Vagina (tissue), 2 donors: Measurements from ENCODE around the gene ZBTB7C. TPM values are rescaled to one million over a fixed set of nuclear protein-coding genes. Genes with fewer than 3 reads are reported as not detected.
A peak's percentile ranks its signal among the peaks of the same experiment; 100 is the strongest.

ENCODE experiments used
- DNase-seq, 2 donors: peaks; one replicate each; pipeline ENCODE4 v3.0.0-alpha.2; 2017; ENCODE audit errors: extremely low spot score in 2 of 2
- H3K27ac ChIP-seq: fragments of 200-600 bp; sonication (generic); one replicate; pipeline ENCODE4 v1.5.1; 2019
- H3K27me3 ChIP-seq: fragments of 200-600 bp; sonication (generic); one replicate; pipeline ENCODE4 v1.5.1; 2019
- H3K36me3 ChIP-seq, 2 donors: fragments of 200-600 bp; sonication (generic); one replicate each; pipeline ENCODE4 v1.5.1; 2017 to 2019
- H3K4me1 ChIP-seq: fragments of 200-600 bp; sonication (generic); one replicate; pipeline ENCODE4 v1.5.1; 2019
- H3K4me3 ChIP-seq, 2 donors: fragments of 200-600 bp; sonication (generic); 1 replicate in 1 of 2; 2 replicates in 1 of 2; pipeline ENCODE4 v1.5.1; 2016 to 2019
- H3K9me3 ChIP-seq: fragments of 200-600 bp; sonication (generic); one replicate; pipeline ENCODE4 v1.5.1; 2019
- POLR2A ChIP-seq, 2 donors: fragments of 450-650 bp; IDR thresholded peaks; one replicate each; pipeline ENCODE4 v1.6.1; 2017; ENCODE audit warnings: antibody characterized with exemption in 2 of 2, mild to moderate bottlenecking in 2 of 2, moderate library complexity in 2 of 2
- POLR2AphosphoS5 ChIP-seq, 2 donors: sonication (generic); formaldehyde crosslinking; IDR thresholded peaks; one replicate each; pipeline ENCODE4 v1.9.0; 2017; ENCODE audit warnings: antibody characterized with exemption in 2 of 2, mild to moderate bottlenecking in 2 of 2, low read depth in 1 of 2; ENCODE audit not compliant: insufficient read depth in 1 of 2
- intact Hi-C: fragments of 100-400 bp; cut with DNase I; formaldehyde crosslinking; loops from one replicate; pipeline ENCODE4 v1.15.1; 2023
- total RNA-seq: library from RNA; depleted of rRNA; stranded (reverse); fragments of >200 nt; gene quantifications from one replicate; pipeline ENCODE4 v1.2.3, GENCODE V29; 2016
- TF ChIP-seq, protein P1 (sequence below), 3 experiments: fragments of 450-650 bp in 2 of 3; fragments of 200-600 bp in 1 of 3; sonication (generic) in 1 of 3; IDR thresholded peaks; one replicate each; pipeline ENCODE4 v1.5.1; 2017 to 2019; ENCODE audit warnings: antibody characterized with exemption in 3 of 3, mild to moderate bottlenecking in 2 of 3, moderate library complexity in 2 of 3

Gene ZBTB7C
- total RNA-seq, 1 donor from 2014 or later, result 40.5 TPM

DNA sequence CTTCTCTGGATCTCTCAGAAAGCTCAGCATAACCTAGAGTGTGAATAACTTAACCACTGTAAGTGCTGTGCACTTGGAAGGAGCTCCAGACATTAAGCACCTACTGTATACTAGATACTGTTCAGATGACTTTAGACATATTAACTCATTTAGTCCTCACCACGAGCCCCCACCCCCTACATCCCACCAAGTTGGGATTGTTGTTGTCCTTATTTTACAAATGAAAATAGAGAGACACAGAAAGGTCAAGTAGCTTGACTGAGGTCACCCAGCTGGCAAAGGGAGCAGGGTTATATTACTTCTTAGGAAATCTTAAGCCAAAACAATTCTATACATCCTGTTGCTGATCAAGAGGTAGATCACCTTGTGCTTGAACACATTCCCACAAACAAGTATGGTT lies 244.5 kb downstream of the ZBTB7C start:
- TF ChIP-seq, protein P1, sequence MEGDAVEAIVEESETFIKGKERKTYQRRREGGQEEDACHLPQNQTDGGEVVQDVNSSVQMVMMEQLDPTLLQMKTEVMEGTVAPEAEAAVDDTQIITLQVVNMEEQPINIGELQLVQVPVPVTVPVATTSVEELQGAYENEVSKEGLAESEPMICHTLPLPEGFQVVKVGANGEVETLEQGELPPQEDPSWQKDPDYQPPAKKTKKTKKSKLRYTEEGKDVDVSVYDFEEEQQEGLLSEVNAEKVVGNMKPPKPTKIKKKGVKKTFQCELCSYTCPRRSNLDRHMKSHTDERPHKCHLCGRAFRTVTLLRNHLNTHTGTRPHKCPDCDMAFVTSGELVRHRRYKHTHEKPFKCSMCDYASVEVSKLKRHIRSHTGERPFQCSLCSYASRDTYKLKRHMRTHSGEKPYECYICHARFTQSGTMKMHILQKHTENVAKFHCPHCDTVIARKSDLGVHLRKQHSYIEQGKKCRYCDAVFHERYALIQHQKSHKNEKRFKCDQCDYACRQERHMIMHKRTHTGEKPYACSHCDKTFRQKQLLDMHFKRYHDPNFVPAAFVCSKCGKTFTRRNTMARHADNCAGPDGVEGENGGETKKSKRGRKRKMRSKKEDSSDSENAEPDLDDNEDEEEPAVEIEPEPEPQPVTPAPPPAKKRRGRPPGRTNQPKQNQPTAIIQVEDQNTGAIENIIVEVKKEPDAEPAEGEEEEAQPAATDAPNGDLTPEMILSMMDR (IDR thresholded peaks at IDR 0.05), result no peak
- TF ChIP-seq POLR2A (IDR thresholded peaks at IDR 0.05), result no peak
- peaks cover 57% of the 10 kb centered on the region for H3K4me1 ChIP-seq
- H3K27ac ChIP-seq, result no peak overlapping the region
- no peaks in the 10 kb centered on the region for H3K9me3 ChIP-seq
- no peaks in the 10 kb centered on the region for H3K27me3 ChIP-seq
- no peak for DNase-seq
- H3K4me3 ChIP-seq, result no peak overlapping the region
- no peaks in the 10 kb centered on the region for H3K36me3 ChIP-seq
- intact Hi-C loops, result no loop called here

DNA sequence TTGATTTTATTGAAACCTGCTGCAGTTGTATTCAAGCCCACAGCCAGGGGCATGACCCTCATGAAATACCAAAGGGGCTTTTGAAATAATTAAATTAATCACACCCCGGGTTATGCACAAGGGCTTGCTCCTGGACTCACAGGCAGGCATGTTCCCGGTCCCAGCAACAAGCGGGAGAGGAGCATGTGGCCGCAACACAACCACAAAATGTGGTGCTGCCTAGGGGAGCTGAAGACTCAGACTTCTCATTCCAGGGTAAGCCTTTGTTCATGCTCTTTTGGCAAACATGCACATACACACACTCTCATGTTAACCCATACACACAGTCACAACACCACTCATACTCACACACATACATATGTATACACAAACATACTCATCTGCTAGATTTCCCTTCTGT lies 245.1 kb downstream of the ZBTB7C start:
- no peak for TF ChIP-seq POLR2AphosphoS5 (IDR thresholded peaks at IDR 0.05; ENCODE audit: insufficient read depth in 1 of 2, low read depth in 1 of 2)
- TF ChIP-seq POLR2A (IDR thresholded peaks at IDR 0.05), result no peak
- TF ChIP-seq, protein P1 (IDR thresholded peaks at IDR 0.05), result no peak
- intact Hi-C loops, result no loop called here
- no peaks in the 10 kb centered on the region for H3K9me3 ChIP-seq
- DNase-seq, result no peak
- peaks cover 63% of the 10 kb centered on the region for H3K4me1 ChIP-seq
- H3K27ac ChIP-seq, result no peak overlapping the region
- H3K36me3 ChIP-seq, result no peaks in the 10 kb centered on the region
- no peaks in the 10 kb centered on the region for H3K27me3 ChIP-seq
- H3K4me3 ChIP-seq, result no peak overlapping the region

DNA sequence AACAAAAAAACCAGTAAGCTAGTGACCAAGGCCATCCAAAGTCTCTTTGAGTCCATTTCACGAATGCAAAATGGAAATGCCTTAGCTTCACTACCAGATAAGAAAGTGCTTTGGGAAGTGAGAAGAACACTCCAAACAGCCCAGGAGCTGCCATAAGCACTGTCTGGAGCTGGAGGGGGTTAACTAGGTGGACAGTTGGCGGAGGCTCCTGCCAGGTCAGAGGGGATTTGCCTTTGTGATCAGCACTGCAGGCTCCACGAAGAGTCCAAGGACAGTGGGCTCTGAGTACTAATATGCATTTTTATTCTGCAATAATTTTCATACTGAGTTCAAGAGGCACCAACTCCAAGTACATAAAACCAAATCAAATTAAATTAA lies 245.5 kb downstream of the ZBTB7C start:
- no peak for TF ChIP-seq POLR2A (IDR thresholded peaks at IDR 0.05)
- no peak for TF ChIP-seq POLR2AphosphoS5 (IDR thresholded peaks at IDR 0.05; ENCODE audit: insufficient read depth in 1 of 2, low read depth in 1 of 2)
- TF ChIP-seq, protein P1 (IDR thresholded peaks at IDR 0.05), result no peak
- H3K4me3 ChIP-seq, result no peak overlapping the region
- peaks cover 67% of the 10 kb centered on the region for H3K4me1 ChIP-seq
- no peak overlapping the region for H3K27ac ChIP-seq
- no peak for DNase-seq
- no peaks in the 10 kb centered on the region for H3K27me3 ChIP-seq
- H3K36me3 ChIP-seq, result no peaks in the 10 kb centered on the region
- no peaks in the 10 kb centered on the region for H3K9me3 ChIP-seq
- intact Hi-C loops, result no loop called here

DNA sequence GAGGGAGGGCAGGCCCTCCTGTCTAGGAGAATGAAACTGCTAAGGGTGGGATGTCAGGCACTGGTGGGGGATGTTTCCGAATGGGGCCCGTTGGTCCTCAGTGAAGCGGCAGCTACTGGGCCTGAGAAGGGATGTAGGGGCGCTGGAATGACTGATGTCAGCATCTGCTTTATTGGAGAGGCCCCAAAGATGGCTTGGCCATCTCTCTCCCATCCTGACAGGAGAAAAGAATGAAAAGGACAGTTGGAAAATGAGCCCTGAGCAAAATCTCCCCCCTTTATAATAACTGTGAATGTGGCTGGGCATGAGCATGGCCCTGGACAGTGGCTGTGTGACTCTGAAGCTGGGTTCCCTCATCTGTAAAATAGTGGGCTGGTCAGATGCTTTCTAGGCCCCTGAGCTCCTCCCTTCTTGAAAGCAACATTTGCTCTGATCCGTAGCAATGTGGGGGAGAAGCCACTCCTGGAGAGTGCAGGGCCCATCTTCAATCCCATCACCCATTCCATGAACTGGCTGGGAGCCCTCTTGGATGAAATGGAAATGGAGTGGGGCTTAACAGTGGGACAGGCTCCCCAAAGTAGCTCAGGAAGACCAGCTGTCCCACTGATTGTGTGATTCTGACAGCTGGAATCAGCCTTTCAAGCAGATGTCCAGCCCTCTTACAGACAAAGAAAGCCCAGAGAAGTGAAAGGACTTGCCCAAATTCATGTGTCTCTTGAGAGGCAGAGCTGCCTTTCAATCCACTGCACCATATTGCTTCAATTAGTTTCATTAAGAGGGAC lies 246.0 kb downstream of the ZBTB7C start:
- peaks cover 72% of the 10 kb centered on the region for H3K4me1 ChIP-seq
- no peak for DNase-seq
- no peaks in the 10 kb centered on the region for H3K9me3 ChIP-seq
- H3K4me3 ChIP-seq, result no peak overlapping the region
- TF ChIP-seq POLR2AphosphoS5 (IDR thresholded peaks at IDR 0.05; ENCODE audit: insufficient read depth in 1 of 2, low read depth in 1 of 2) (no peak), POLR2A (IDR thresholded peaks at IDR 0.05) (no peak)
- TF ChIP-seq, protein P1 (IDR thresholded peaks at IDR 0.05), result no peak
- no peaks in the 10 kb centered on the region for H3K27me3 ChIP-seq
- H3K36me3 ChIP-seq, result no peaks in the 10 kb centered on the region
- H3K27ac ChIP-seq, result peak overlapping the region; percentile 96
- intact Hi-C loops, result no loop called here

DNA sequence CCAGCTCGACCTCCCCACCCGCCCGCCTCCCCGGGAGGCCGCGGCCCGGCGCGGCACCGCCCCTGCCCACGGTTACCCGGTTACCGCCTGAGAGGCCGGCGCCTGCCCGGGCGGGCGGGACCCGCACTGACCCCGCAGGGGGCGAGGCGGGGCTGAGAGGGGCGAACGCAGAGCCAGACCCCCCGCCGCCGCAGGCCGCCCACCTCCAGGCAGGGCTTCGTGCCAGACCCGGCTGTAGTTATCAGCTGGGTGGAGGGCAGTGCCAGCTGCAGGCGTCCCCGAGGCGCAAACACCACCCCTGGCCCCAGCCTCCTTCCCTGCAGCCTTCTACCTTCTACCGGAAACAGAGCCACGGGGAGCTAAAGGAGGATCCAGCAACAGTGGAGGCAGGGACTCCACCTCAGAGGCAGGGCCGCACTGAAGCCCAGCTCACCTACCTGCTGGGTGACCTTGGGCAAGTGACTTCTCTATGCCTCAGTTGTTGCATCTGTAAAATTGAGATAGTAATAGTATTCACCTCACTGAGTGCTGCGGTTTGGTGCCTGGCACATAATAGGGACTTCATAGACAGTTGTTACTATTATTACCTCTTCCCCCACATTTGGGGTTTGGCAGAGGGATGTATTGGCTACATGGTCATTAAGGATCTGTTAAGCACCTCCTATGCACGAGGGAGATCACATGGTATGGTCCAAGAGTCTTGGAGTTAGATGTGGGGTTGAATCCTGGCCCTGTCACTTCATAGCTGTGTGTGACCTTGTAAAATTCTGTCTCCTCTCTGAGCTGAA lies 247.1 kb downstream of the ZBTB7C start:
- peaks cover 71% of the 10 kb centered on the region for H3K4me1 ChIP-seq
- H3K9me3 ChIP-seq, result no peaks in the 10 kb centered on the region
- intact Hi-C loops, result no loop called here
- no peaks in the 10 kb centered on the region for H3K36me3 ChIP-seq
- DNase-seq, result no peak
- peak overlapping the region; percentile 96 for H3K27ac ChIP-seq
- TF ChIP-seq POLR2A (IDR thresholded peaks at IDR 0.05), result no peak
- TF ChIP-seq, protein P1 (IDR thresholded peaks at IDR 0.05), result no peak
- no peak for TF ChIP-seq POLR2AphosphoS5 (IDR thresholded peaks at IDR 0.05; ENCODE audit: insufficient read depth in 1 of 2, low read depth in 1 of 2)
- H3K4me3 ChIP-seq, result peak overlapping the region; percentile 53 to 80
- no peaks in the 10 kb centered on the region for H3K27me3 ChIP-seq
